ENCODE data around the gene NSMCE1. TPM values are rescaled to one million over a fixed set of nuclear protein-coding genes. Genes with fewer than 3 reads are reported as not detected.

Gene NSMCE1, protein sequence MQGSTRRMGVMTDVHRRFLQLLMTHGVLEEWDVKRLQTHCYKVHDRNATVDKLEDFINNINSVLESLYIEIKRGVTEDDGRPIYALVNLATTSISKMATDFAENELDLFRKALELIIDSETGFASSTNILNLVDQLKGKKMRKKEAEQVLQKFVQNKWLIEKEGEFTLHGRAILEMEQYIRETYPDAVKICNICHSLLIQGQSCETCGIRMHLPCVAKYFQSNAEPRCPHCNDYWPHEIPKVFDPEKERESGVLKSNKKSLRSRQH
- total RNA-seq (2014; rRNA removed; shearing (Covaris generic)) = 65.8 and 77.3 TPM in 2 replicates
- 46.0 and 59.3 TPM in 2 replicates for polyA plus RNA-seq (2015; cell fraction: cytosol; rRNA removed)
- 7.4 and 21.3 TPM in 2 replicates for polyA plus RNA-seq (2015; cell fraction: nucleus; rRNA removed)

DNA sequence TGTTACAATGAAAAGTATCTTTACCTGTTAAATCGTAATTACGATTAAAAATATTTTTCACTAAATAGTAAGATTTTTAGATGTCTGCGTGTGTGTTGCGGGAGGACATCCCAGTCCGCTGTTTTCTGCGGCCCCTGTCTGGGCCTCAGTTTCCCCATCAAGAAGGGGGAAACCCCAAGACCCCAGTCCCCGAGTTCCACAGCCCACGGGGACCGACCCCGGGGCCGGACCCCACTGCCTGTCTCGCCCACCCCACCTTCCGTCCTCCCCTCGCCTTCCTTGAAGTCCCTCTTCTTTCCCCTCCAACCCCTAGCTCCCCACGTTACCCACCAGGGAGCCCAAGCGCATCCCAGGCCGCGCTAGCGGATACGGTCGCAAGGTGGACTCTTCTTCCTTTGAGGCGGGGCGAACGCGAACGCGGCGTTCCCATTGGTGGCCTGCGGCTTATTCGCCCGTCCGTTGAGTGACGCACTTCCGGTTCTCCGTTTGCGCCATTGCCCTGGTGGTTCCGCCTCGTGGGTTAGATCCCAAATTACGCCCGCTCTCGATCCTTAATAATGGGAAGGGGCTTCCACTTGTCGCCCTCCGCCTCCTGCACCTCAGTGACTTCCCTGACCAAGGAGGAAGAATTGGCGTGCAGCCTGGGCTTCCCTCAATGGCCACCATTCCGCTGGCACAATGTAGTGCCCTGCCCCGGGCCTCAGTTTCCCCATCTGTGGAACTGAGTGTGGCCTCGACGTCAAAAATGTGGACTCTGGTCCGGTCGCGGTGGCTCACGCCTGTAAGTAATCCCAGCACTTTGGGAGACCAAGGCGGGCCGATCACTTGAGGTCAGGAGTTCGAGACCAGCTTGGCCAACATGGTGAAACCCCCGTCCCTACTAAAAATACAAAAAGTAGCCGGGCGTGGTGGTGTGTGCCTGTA is at the start of gene NSMCE1:
Gene NSMCE1 (minus strand): TSS at position 397 of the 924 bp plus-strand sequence. CDS start 11,202 bp downstream, outside the sequence.
- in situ Hi-C loops (cut with HindIII; ENCODE audit: low pct_unique_long_range_greater_than_20kb, low sequenced_read_pairs) = no loop called here
- DNase-seq (ENCODE audit: low read depth, low spot score) = peak; percentile 94

DNA sequence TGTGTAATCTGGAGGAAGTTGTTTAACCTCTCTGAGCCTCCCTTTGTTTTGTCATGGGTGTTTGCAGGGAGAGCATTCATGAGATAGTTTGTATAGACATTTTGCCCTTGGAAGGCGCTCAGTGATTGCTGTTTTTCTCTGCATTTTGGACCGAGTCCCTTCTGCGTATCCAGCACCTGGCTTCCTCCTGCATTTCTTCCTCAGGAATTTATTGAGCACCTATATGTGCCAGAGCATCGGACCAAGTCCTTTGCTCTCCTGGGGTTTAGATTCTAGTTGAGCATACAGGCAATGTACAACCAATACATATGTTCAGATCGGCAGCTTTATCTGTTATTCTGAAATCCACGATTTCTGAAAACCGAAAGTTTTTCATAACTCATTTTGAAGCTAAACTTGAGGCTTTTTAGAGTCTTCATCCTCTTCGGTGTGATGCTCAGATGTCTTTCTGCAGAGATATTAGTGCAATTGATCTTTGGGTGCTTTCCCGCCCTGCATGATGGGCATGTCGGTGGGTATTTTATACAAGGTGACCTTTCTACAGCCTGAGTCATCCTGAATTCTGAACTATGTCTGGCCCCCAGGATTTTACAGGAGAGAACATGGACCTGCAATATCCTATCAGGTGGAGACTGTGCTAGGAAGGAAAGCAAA is 49.3 kb upstream of the NSMCE1 start:
- no peak for DNase-seq (ENCODE audit: low read depth, low spot score)
- in situ Hi-C loops (cut with HindIII; ENCODE audit: low pct_unique_long_range_greater_than_20kb, low sequenced_read_pairs) = no loop called here

DNA sequence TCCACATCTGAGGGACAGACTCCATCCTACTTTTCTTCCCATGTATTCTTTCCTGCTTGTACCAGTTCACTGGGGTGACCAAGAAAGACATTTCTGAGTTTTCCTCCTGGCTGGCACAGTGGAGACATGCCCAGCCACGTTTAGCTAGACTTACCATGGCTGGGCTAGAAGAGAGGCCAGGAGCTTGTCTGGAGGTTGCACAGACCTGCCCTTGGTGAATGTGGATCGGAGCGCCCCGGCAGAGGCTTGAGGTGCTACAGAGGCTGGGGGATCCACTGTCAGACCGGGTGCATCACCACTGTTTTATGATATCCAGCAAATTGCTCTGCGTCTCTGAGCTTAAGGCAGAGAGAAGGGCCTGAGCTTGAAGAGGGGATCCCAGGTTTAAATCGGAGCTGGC is 48.7 kb upstream of the NSMCE1 start:
- in situ Hi-C loops (cut with HindIII; ENCODE audit: low pct_unique_long_range_greater_than_20kb, low sequenced_read_pairs) = no loop called here
- DNase-seq (ENCODE audit: low read depth, low spot score) = no peak

GRCh38 chr16:27316038-27316680 is 47.6 kb upstream of the NSMCE1 start:
- in situ Hi-C loops (cut with HindIII; ENCODE audit: low pct_unique_long_range_greater_than_20kb, low sequenced_read_pairs) = no loop called here
- no peak for DNase-seq (ENCODE audit: low read depth, low spot score)

- DNase-seq (ENCODE audit: low read depth, low spot score) = no peak
- in situ Hi-C loops (cut with HindIII; ENCODE audit: low pct_unique_long_range_greater_than_20kb, low sequenced_read_pairs) = no loop called here
These were observed 46.9 kb upstream of the NSMCE1 start for GRCh38 chr16:27315333-27316037.

- no peak for DNase-seq (ENCODE audit: low read depth, low spot score)
- in situ Hi-C loops (cut with HindIII; ENCODE audit: low pct_unique_long_range_greater_than_20kb, low sequenced_read_pairs) = no loop called here
These were observed 46.4 kb upstream of the NSMCE1 start for GRCh38 chr16:27314986-27315332.

DNA sequence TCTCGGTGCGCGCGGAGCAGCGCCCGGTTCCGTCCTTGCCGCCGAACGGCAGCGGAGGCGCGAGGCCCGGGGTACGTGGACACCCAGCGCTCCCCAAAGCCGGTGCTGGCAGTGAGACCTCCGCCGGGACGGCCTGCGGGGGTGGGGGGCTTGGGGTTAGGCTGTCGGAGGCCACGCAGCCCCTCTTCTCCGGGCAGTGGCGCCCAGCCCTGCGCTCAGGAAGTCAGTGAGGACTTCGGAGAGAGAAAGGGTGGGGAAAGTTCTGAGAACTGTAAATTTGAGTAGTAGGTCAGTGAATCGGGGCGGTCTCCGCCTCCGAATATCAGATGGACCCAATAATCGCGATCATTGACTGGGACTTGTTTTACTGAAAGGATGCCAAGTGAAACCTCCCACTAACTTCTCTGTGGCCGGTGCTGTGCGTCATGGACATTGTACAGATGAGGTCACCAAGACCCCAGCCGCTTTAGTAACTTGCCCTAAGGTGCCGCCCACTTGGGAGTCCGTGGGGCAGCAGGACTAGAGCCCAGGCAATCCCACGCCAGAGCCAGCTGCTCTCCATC is 45.7 kb upstream of the NSMCE1 start:
- peak; percentile 23 for DNase-seq (ENCODE audit: low read depth, low spot score)
- in situ Hi-C loops (cut with HindIII; ENCODE audit: low pct_unique_long_range_greater_than_20kb, low sequenced_read_pairs) = no loop called here

GRCh38 chr16:27313422-27314160 is 45.0 kb upstream of the NSMCE1 start, which contains the start of gene IL4R:
Gene IL4R (plus strand): TSS chr16:27313974. CDS start chr16:27340204, 26,230 bp downstream.
- peak; percentile 33 for DNase-seq (ENCODE audit: low read depth, low spot score)
- in situ Hi-C loops (cut with HindIII; ENCODE audit: low pct_unique_long_range_greater_than_20kb, low sequenced_read_pairs) = no loop called here

GRCh38 chr16:27312580-27313421 is 44.2 kb upstream of the NSMCE1 start:
- in situ Hi-C loops (cut with HindIII; ENCODE audit: low pct_unique_long_range_greater_than_20kb, low sequenced_read_pairs) = no loop called here
- DNase-seq (ENCODE audit: low read depth, low spot score) = no peak

DNA sequence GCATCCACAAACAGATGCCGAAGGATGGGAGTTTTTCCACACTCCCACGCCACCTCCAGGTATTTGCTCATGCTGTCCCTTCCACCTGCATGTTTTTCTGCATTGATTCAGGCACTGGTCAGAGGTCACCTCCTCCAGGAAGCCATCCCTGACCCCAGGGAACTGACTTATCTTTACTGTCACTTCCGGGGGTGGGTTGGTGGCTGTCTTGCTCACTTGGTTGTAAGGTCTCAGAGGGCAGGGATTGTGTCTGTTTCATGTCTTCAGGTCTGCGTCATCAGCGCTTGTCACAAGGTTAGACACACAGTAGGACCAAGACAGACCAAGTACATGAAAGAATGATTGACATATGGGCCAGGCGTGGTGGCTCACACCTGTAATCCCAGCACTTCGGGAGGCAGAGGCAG is 43.3 kb upstream of the NSMCE1 start:
- no peak for DNase-seq (ENCODE audit: low read depth, low spot score)
- in situ Hi-C loops (cut with HindIII; ENCODE audit: low pct_unique_long_range_greater_than_20kb, low sequenced_read_pairs) = no loop called here

- no peak for DNase-seq (ENCODE audit: low read depth, low spot score)
- in situ Hi-C loops (cut with HindIII; ENCODE audit: low pct_unique_long_range_greater_than_20kb, low sequenced_read_pairs) = no loop called here
These were observed 42.9 kb upstream of the NSMCE1 start for GRCh38 chr16:27311448-27311830.

DNA sequence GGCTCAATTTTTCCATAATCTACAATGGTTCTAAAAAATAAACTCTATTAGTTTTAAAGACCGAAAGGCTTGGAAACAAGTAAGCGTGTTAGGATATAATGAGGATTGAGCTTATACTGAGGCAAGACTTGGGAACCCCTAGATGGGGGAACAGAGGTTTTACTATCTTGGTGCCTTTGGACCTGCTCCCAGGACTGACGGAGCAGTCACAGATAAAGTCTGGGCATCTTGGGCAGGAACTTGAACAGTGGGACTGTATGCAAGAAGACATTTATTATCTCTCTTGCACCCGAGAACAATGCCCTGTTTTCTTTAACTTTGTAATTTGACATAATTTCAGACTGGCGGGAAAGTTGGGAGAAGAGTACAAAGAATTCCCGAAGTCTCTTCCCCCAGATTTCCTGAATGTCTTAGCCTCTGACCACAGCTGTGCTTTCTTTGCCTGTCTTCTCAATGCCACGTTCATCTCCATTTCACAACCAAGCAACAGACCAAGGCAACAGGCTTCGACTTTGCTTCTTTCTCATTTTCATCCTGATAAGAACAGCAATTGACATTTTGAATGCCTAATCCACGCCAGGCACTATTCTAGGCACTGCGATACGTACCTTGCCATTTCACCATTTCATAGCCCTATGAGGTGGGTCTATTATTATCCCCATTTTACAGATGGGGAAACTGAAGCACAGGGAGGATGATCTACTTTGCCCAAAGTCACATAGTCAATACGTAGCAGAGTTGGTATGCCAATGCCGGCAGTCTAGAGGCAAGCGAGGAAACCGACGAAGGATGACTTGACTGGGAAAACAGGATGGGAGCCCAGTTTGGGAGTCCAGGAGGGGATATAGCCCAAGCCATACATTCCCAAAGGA is 42.2 kb upstream of the NSMCE1 start:
- no peak for DNase-seq (ENCODE audit: low read depth, low spot score)
- in situ Hi-C loops (cut with HindIII; ENCODE audit: low pct_unique_long_range_greater_than_20kb, low sequenced_read_pairs) = no loop called here

DNA sequence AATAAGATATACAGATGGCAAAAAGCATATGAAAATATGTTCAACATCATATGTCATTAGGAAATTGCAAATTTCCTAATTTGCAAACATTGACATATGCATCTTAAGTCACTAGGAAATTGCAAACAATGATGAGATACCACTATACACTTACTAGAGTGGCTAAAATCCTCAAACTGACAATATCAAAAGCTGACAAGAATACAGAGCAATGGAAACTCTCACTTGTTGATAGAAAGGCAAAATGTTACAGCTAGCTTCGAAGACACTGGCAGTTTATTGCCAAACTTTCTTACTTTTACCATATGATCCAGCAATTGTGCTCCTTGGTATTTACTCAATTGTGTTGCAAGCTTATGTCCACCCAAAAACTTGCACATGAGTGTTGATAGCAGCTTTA is 40.2 kb upstream of the NSMCE1 start:
- in situ Hi-C loops (cut with HindIII; ENCODE audit: low pct_unique_long_range_greater_than_20kb, low sequenced_read_pairs) = no loop called here

GRCh38 chr16:27305839-27306442 is 37.4 kb upstream of the NSMCE1 start:
- in situ Hi-C loops (cut with HindIII; ENCODE audit: low pct_unique_long_range_greater_than_20kb, low sequenced_read_pairs) = no loop called here
- no peak for DNase-seq (ENCODE audit: low read depth, low spot score)

More for the DNA sequence above, 40.2 kb upstream of the NSMCE1 start:
- DNase-seq (ENCODE audit: low read depth, low spot score) = no peak
